B cell (primary cell): ENCODE results near the gene PRKAG2. TPM values are rescaled to one million over a fixed set of nuclear protein-coding genes. Genes with fewer than 3 reads are reported as not detected.

Source experiments
- ATAC-seq: fragments of 200-7000 bp; cut with Tn5 transposase; one replicate; pipeline ENCODE4 v1.10.0; 2021; ENCODE audit warnings: low read depth, mild to moderate bottlenecking, moderate number of reproducible peaks, moderate library complexity
- CTCF ChIA-PET: fragments of 350-600 bp; sonication (Branson Sonifier 250); formaldehyde crosslinking; loops from one replicate; lab custom pipeline; 2021; ENCODE audit warnings: antibody characterized with exemption, inconsistent platforms; lab: Charles Lee
- POLR2A ChIA-PET: fragments of 350-600 bp; sonication (Branson Sonifier 250); formaldehyde crosslinking; loops from one replicate; lab custom pipeline; 2021; ENCODE audit warnings: antibody characterized with exemption; lab: Charles Lee
- DNase-seq: peaks from one replicate; pipeline ENCODE4 v3.0.0; 2013
- H2AFZ ChIP-seq: 2 replicates; pipeline ENCODE4 v1.6.1; 2012; ENCODE audit warnings: mild to moderate bottlenecking, low read depth, low read length; ENCODE audit not compliant: insufficient read depth, poor library complexity, severe bottlenecking
- H3K27ac ChIP-seq, 2 donors: 1 replicate in 1 of 2; 2 replicates in 1 of 2; pipeline ENCODE4 v1.5.1; 2012 to 2013; ENCODE audit warnings: low read length in 2 of 2, mild to moderate bottlenecking in 2 of 2, moderate library complexity in 1 of 2
- H3K27me3 ChIP-seq, 4 experiments: fragments of 200-600 bp in 1 of 4; sonication (generic) in 1 of 4; replicated peaks in 1 of 4; 1 replicate in 2 of 4; 2 replicates in 2 of 4; pipeline versions ENCODE4 v1.6.1 to v1.7.0; 2013 to 2016; ENCODE audit warnings: low read length in 3 of 4, mild to moderate bottlenecking in 2 of 4, mixed read lengths in 1 of 4, moderate library complexity in 1 of 4; ENCODE audit not compliant: insufficient read depth in 4 of 4, control insufficient read depth in 3 of 4; ENCODE audit errors: control extremely low read depth in 1 of 4
- H3K36me3 ChIP-seq, 2 experiments: replicated peaks in 1 of 2; 1 replicate in 1 of 2; 2 replicates in 1 of 2; pipeline versions ENCODE4 v1.6.1 to v1.7.1; 2013; ENCODE audit warnings: low read length in 1 of 2; ENCODE audit not compliant: insufficient read depth in 2 of 2, control insufficient read depth in 1 of 2; ENCODE audit errors: control extremely low read depth in 1 of 2, extremely low read depth in 1 of 2
- H3K4me1 ChIP-seq, 2 donors: fragments of 200-600 bp in 1 of 2; sonication (generic) in 1 of 2; 1 replicate in 1 of 2; 2 replicates in 1 of 2; pipeline versions ENCODE4 v1.5.1 to v1.6.1; 2013 to 2017; ENCODE audit warnings: low read length in 2 of 2; ENCODE audit not compliant: control insufficient read depth in 2 of 2, insufficient read depth in 2 of 2
- H3K4me2 ChIP-seq: replicated peaks from 2 replicates; pipeline ENCODE3; 2012; ENCODE audit warnings: mild to moderate bottlenecking, low read depth, low read length; ENCODE audit not compliant: poor library complexity, severe bottlenecking
- H3K4me3 ChIP-seq, 5 experiments: fragments of 200-600 bp in 1 of 5; sonication (generic) in 1 of 5; 1 replicate in 3 of 5; 2 replicates in 2 of 5; pipeline versions ENCODE4 v1.5.1 to v1.7.0; 2011 to 2016; ENCODE audit warnings: low read length in 4 of 5, mild to moderate bottlenecking in 4 of 5, low read depth in 2 of 5, control low read depth in 1 of 5, moderate library complexity in 1 of 5; ENCODE audit not compliant: insufficient read depth in 1 of 5; ENCODE audit errors: control extremely low read depth in 1 of 5, extremely low read depth in 1 of 5
- H3K79me2 ChIP-seq: fragments of 200-600 bp; sonication (generic); one replicate; pipeline ENCODE4 v1.6.0; 2016; ENCODE audit warnings: low read length; ENCODE audit not compliant: control insufficient read depth, insufficient read depth
- H3K9ac ChIP-seq: fragments of 200-600 bp; sonication (generic); 2 replicates; pipeline ENCODE4 v1.6.1; 2017; ENCODE audit warnings: mild to moderate bottlenecking, low read length, moderate library complexity
- H3K9me3 ChIP-seq, 3 donors: one replicate each; pipeline versions ENCODE4 v1.6.1 to v1.7.1; 2013; ENCODE audit warnings: low read length in 2 of 3; ENCODE audit not compliant: control insufficient read depth in 2 of 3, insufficient read depth in 1 of 3; ENCODE audit errors: control extremely low read depth in 1 of 3
- H4K20me1 ChIP-seq: 2 replicates; pipeline ENCODE4 v1.6.0; 2012; ENCODE audit warnings: mild to moderate bottlenecking, low read length; ENCODE audit not compliant: insufficient read depth, control insufficient read depth, poor library complexity, severe bottlenecking
- H3K27ac Mint-ChIP-seq: one replicate; pipeline ENCODE4 v1.8.0; 2021; ENCODE audit warnings: mixed read lengths
- H3K27me3 Mint-ChIP-seq: one replicate; pipeline ENCODE4 v1.8.0; 2021; ENCODE audit warnings: mixed read lengths
- H3K4me1 Mint-ChIP-seq: one replicate; pipeline ENCODE4 v1.8.0; 2021; ENCODE audit warnings: mixed read lengths
- H3K4me3 Mint-ChIP-seq: one replicate; pipeline ENCODE4 v1.8.0; 2021; ENCODE audit warnings: mixed read lengths
- H3K9me3 Mint-ChIP-seq: one replicate; pipeline ENCODE4 v1.8.0; 2022; ENCODE audit warnings: mixed read lengths; ENCODE audit not compliant: insufficient read depth
- EZH2 ChIP-seq: IDR thresholded peaks from 2 replicates; pipeline ENCODE4 v1.6.1; 2012; ENCODE audit warnings: borderline replicate concordance, low read depth, mild to moderate bottlenecking, moderate library complexity, low read length; ENCODE audit not compliant: insufficient read depth, poor library complexity, severe bottlenecking
- WGBS: methylation state at CpG from one replicate; pipeline ENCODE4 v1.1.5; 2013; ENCODE audit warnings: missing lambda C conversion rate; ENCODE audit not compliant: insufficient coverage; 5-methylcytosine and 5-hydroxymethylcytosine counted together
- intact Hi-C: fragments of 100-400 bp; cut with micrococcal nuclease; formaldehyde crosslinking; loops from one replicate; pipeline ENCODE4 v1.10.0; 2022
- polyA plus RNA-seq: library from polyadenylated mRNA; depleted of rRNA; stranded (reverse); fragments of >200 nt; gene quantifications from 2 replicates; pipeline ENCODE4 v1.2.3, GENCODE V29; 2012
- total RNA-seq, 2 donors: library from RNA; stranded (reverse); fragments of 120-200 nt in 1 of 2; gene quantifications; 1 replicate in 1 of 2; 2 replicates in 1 of 2; pipeline versions ENCODE4 v1.2.3 to v1.2.4, GENCODE V29; 2013 to 2022
- TF ChIP-seq, protein P1 (sequence below): fragments of 200-600 bp; IDR thresholded peaks from one replicate; pipeline ENCODE4 v1.8.0; 2022; ENCODE audit warnings: antibody characterized with exemption, mild to moderate bottlenecking

PRKAG2 gene
- total and polyA plus RNA-seq, 2 donors (not counting 1 experiment from before 2014, with no cell fraction given), result 22.1 to 56.3 TPM

DNA sequence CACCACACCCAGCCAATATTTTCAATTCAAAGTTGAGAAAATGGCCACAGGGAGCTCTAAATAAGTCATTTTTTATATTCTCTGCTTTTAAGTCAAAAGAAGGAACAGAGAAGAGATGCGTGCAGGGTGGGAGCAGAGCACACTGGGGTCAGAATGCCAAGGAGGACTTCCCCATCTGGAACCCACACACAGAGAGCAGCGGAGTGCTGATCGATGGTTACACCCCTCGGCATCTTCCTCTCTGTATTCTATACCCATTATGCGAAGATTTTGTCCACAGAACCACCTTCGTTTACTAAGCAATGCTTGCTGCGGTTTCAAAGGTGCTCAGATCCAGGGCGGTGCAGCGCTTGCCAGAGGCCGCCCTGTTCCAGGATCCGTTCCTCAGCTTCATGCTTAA is 265.9 kb downstream of the PRKAG2 start:
- Mint-ChIP-seq H3K27me3 (no peaks in the 10 kb centered on the region), H3K27ac (no peak overlapping the region), H3K9me3 (no peaks in the 10 kb centered on the region), H3K4me1 (peaks cover 5% of the 10 kb centered on the region), H3K4me3 (no peak overlapping the region)
- H3K4me2 ChIP-seq, result no peak overlapping the region
- H3K9me3 ChIP-seq, result no peaks in the 10 kb centered on the region
- peaks cover 33% of the 10 kb centered on the region for H3K79me2 ChIP-seq
- H4K20me1 ChIP-seq, result peaks cover 33% of the 10 kb centered on the region
- TF ChIP-seq EZH2, result no peak
- TF ChIP-seq, protein P1, sequence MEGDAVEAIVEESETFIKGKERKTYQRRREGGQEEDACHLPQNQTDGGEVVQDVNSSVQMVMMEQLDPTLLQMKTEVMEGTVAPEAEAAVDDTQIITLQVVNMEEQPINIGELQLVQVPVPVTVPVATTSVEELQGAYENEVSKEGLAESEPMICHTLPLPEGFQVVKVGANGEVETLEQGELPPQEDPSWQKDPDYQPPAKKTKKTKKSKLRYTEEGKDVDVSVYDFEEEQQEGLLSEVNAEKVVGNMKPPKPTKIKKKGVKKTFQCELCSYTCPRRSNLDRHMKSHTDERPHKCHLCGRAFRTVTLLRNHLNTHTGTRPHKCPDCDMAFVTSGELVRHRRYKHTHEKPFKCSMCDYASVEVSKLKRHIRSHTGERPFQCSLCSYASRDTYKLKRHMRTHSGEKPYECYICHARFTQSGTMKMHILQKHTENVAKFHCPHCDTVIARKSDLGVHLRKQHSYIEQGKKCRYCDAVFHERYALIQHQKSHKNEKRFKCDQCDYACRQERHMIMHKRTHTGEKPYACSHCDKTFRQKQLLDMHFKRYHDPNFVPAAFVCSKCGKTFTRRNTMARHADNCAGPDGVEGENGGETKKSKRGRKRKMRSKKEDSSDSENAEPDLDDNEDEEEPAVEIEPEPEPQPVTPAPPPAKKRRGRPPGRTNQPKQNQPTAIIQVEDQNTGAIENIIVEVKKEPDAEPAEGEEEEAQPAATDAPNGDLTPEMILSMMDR, result no peak
- no peak overlapping the region for H3K9ac ChIP-seq
- no peaks in the 10 kb centered on the region for H3K4me1 ChIP-seq
- no peak overlapping the region for H3K27ac ChIP-seq
- H3K4me3 ChIP-seq, result no peak overlapping the region
- DNase-seq, result no peak
- intact Hi-C loops, result no loop called here
- no peaks in the 10 kb centered on the region for H3K27me3 ChIP-seq
- POLR2A ChIA-PET, result no interaction called here
- WGBS, result 100% methylated on average over 10 of the region's 11 CpGs
- ATAC-seq, result no peak
- peaks cover 3 to 4% of the 10 kb centered on the region in 2 experiments for H3K36me3 ChIP-seq
- H2AFZ ChIP-seq, result no peak overlapping the region
- CTCF ChIA-PET, result no interaction called here

DNA sequence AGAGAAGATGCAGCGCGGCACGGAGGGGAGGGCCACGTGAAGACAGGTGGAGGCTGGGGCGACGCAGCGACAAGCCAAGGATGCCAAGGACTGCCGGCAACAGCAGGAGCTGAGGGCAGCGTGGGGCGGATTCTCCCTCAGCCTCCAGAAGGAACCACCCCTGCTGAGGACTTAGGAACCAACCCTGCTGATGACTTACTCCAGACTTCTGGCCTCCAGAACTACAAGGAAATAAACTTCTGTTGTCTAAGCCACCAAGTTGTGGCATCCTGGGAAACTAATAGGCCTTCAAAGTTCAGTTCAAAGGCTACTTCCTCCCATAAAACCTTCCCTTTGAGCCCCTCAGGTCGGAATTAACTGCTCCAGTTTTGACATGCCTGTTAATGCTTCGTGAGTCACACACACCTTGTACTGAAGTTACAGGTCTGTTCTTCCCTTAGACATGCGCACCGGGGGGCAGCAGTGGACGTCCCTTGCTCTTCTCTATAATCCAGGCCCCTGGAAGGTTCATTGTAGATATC is 268.8 kb downstream of the PRKAG2 start:
- H3K27ac ChIP-seq, result no peak overlapping the region
- intact Hi-C loops, result no loop called here
- 94% methylated on average over 13 of the region's 15 CpGs for WGBS
- H3K27me3 ChIP-seq, result no peaks in the 10 kb centered on the region
- no peaks in the 10 kb centered on the region for H3K4me1 ChIP-seq
- no peaks in the 10 kb centered on the region for H3K9me3 ChIP-seq
- Mint-ChIP-seq H3K9me3 (no peaks in the 10 kb centered on the region), H3K27ac (no peak overlapping the region), H3K4me3 (no peak overlapping the region), H3K27me3 (no peaks in the 10 kb centered on the region), H3K4me1 (peaks cover 2% of the 10 kb centered on the region)
- ATAC-seq (no peak), DNase-seq (no peak)
- no peak overlapping the region for H3K4me3 ChIP-seq
- H3K4me2 ChIP-seq, result no peak overlapping the region
- ChIA-PET CTCF (no interaction called here), POLR2A (interaction anchor here (0.6 kb wide), 1 partner anchor 315 kb away, joined by 3 read pairs; no protein-coding TSS in a partner anchor)
- H4K20me1 ChIP-seq, result peaks cover 15% of the 10 kb centered on the region
- H2AFZ ChIP-seq, result no peak overlapping the region
- no peak overlapping the region for H3K9ac ChIP-seq
- H3K36me3 ChIP-seq, result peaks cover 3 to 12% of the 10 kb centered on the region in 2 experiments
- TF ChIP-seq, protein P1, result no peak
- no peak for TF ChIP-seq EZH2
- H3K79me2 ChIP-seq, result peaks cover 15% of the 10 kb centered on the region
